Measurements from ENCODE around the gene UBE2QL1. TPM values are rescaled to one million over a fixed set of nuclear protein-coding genes. Genes with fewer than 3 reads are reported as not detected.

The UBE2QL1 gene
- polyA plus RNA-seq, 2 of the 4 experiments (the other 2 are of a cell fraction) = 0.04 TPM

- Histone ChIP-seq H3K4me2 (no peak overlapping the region), H3K27ac (no peak overlapping the region), H3K9me3 (no peaks in the 10 kb centered on the region), H3K4me3 (no peak overlapping the region), H3K4me1 (peaks cover 4% of the 10 kb centered on the region; the same call in 1 of the 3 replicates)
- ATAC-seq (no peak), DNase-seq (ENCODE audit: low read depth in 1 of 2, low spot score in 1 of 2) (no peak), FAIRE-seq (no peak)
- 60% methylated on average over 4 of the region's 4 CpGs for WGBS (ENCODE audit: missing lambda C conversion rate)
- ChIA-PET CTCF (no interaction called here), POLR2A (no interaction called here)
- TF ChIP-seq ZFP36 (IDR thresholded peaks at IDR 0.05; ENCODE audit: borderline replicate concordance, partially characterized antibody) (no peak), ZNF302 (CRISPR knock-in tag; IDR thresholded peaks at IDR 0.05) (no peak), POLR2A (IDR thresholded peaks at IDR 0.05; ENCODE audit: low read length) (no peak), NFE2L2 (conservative IDR thresholded peaks at IDR 0.05; ENCODE audit: low read length) (no peak), ESRRA (IDR thresholded peaks at IDR 0.05; ENCODE audit: borderline replicate concordance, low read length) (no peak), FOXS1 (CRISPR knock-in tag; IDR thresholded peaks at IDR 0.05) (no peak), MAZ (IDR thresholded peaks at IDR 0.05; ENCODE audit: borderline replicate concordance, low read depth, low read length) (no peak), BHLHE40 (IDR thresholded peaks at IDR 0.05; ENCODE audit: low read depth, low read length) (no peak)
These were observed 43.1 kb upstream of the UBE2QL1 start for GRCh38 chr5:6405591-6405990.

- Histone ChIP-seq H3K4me1 (peaks cover 4% of the 10 kb centered on the region; the same call in 1 of the 3 replicates), H3K27ac (no peak overlapping the region), H3K4me2 (no peak overlapping the region), H3K4me3 (no peak overlapping the region), H3K9me3 (no peaks in the 10 kb centered on the region)
- ChIA-PET POLR2A (no interaction called here), CTCF (interaction anchor here (0.8 to 1.7 kb wide), 2 partner anchors 9 to 18 kb away, joined by 3 to 4 read pairs; no protein-coding TSS in a partner anchor)
- TF ChIP-seq ESRRA (IDR thresholded peaks at IDR 0.05; ENCODE audit: borderline replicate concordance, low read length) (no peak), NFE2L2 (conservative IDR thresholded peaks at IDR 0.05; ENCODE audit: low read length) (no peak), ZNF302 (CRISPR knock-in tag; IDR thresholded peaks at IDR 0.05) (no peak), RAD21 (conservative IDR thresholded peaks at IDR 0.05 in 1 of 2, IDR thresholded peaks at IDR 0.05 in 1 of 2) (no peak)
- 17% methylated on average over 6 of the region's 6 CpGs for WGBS (ENCODE audit: missing lambda C conversion rate)
- FAIRE-seq (no peak), DNase-seq (ENCODE audit: low read depth in 1 of 2, low spot score in 1 of 2) (no peak), ATAC-seq (no peak)
These were observed 41.0 kb upstream of the UBE2QL1 start for GRCh38 chr5:6407558-6408259.

- peaks cover 4% of the 10 kb centered on the region; the same call in 1 of the 3 replicates for H3K4me1 ChIP-seq
- TF ChIP-seq FOSB (CRISPR knock-in tag; IDR thresholded peaks at IDR 0.05) (no peak), ZFP36 (IDR thresholded peaks at IDR 0.05; ENCODE audit: borderline replicate concordance, partially characterized antibody) (no peak), HEYL (CRISPR knock-in tag; IDR thresholded peaks at IDR 0.05) (no peak), RARB (CRISPR knock-in tag; IDR thresholded peaks at IDR 0.05) (no peak), SMC3 (IDR thresholded peaks at IDR 0.05) (no peak), CEBPB (IDR thresholded peaks at IDR 0.05) (no peak)
- DNase-seq (ENCODE audit: low read depth in 1 of 2, low spot score in 1 of 2) (no peak), ATAC-seq (no peak), FAIRE-seq (no peak)
- 30% methylated on average over 5 of the region's 5 CpGs for WGBS (ENCODE audit: missing lambda C conversion rate)
- H3K4me2 ChIP-seq = no peak overlapping the region
- H3K27ac ChIP-seq = no peak overlapping the region
- ChIA-PET CTCF (interaction anchor here (0.8 to 1.7 kb wide), 3 partner anchors 9 to 19 kb away, joined by 3 to 4 read pairs (median 4); no protein-coding TSS in a partner anchor), POLR2A (no interaction called here)
- no peaks in the 10 kb centered on the region for H3K9me3 ChIP-seq
- H3K4me3 ChIP-seq = no peak overlapping the region
These were observed 40.4 kb upstream of the UBE2QL1 start for GRCh38 chr5:6408260-6408596.

GRCh38 chr5:6408627-6409446 is 39.8 kb upstream of the UBE2QL1 start:
- H3K27ac ChIP-seq = no peak overlapping the region
- TF ChIP-seq MAFK (IDR thresholded peaks at IDR 0.05; ENCODE audit: partially characterized antibody) = no peak
- no peak for TF ChIP-seq CBX2 (IDR thresholded peaks at IDR 0.05; ENCODE audit: borderline replicate concordance, low read depth)
- no peak for TF ChIP-seq MAZ (IDR thresholded peaks at IDR 0.05; ENCODE audit: borderline replicate concordance, low read depth, low read length)
- TF ChIP-seq CEBPB (IDR thresholded peaks at IDR 0.05) = no peak
- TF ChIP-seq, protein P1, sequence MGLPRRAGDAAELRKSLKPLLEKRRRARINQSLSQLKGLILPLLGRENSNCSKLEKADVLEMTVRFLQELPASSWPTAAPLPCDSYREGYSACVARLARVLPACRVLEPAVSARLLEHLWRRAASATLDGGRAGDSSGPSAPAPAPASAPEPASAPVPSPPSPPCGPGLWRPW (IDR thresholded peaks at IDR 0.05) = no peak
- no peak for TF ChIP-seq CBX8 (IDR thresholded peaks at IDR 0.05)
- H3K4me1 ChIP-seq = peaks cover 4% of the 10 kb centered on the region; the same call in 1 of the 3 replicates
- no peak for DNase-seq (ENCODE audit: low read depth in 1 of 2, low spot score in 1 of 2)
- no peaks in the 10 kb centered on the region for H3K9me3 ChIP-seq
- no peak overlapping the region for H3K4me3 ChIP-seq
- no peak overlapping the region for H3K4me2 ChIP-seq
- no peak for FAIRE-seq
- ATAC-seq = no peak
- CTCF ChIA-PET = interaction anchor here (0.8 to 1.7 kb wide), 3 partner anchors 10 to 19 kb away, joined by 3 to 4 read pairs (median 4); no protein-coding TSS in a partner anchor
- 26% methylated on average over 8 of the region's 8 CpGs for WGBS (ENCODE audit: missing lambda C conversion rate)
- POLR2A ChIA-PET = no interaction called here
